K562 (cell line): ENCODE results near the gene CNOT6L.

Experiments
- RBFOX2 ChIP-seq: fragments of 200-400 bp; formaldehyde crosslinking; IDR thresholded peaks from 2 replicates; pipeline ENCODE4 v1.6.1; 2017; ENCODE audit warnings: low read depth, mild to moderate bottlenecking, low read length, moderate library complexity
- TF ChIP-seq, protein P1 (sequence below): sonication (generic); formaldehyde crosslinking; IDR thresholded peaks from 2 replicates; pipeline ENCODE4 v1.8.1; 2022; ENCODE audit warnings: missing genetic modification reagents
- TF ChIP-seq, protein P2 (sequence below): fragments of 250-450 bp; sonication (Bioruptor Pico); IDR thresholded peaks from 2 replicates; pipeline ENCODE4 v1.4.0; 2020; ENCODE audit warnings: mild to moderate bottlenecking, moderate library complexity
- TF ChIP-seq, protein P3 (sequence below): sonication (generic); formaldehyde crosslinking; IDR thresholded peaks from 2 replicates; pipeline ENCODE4 v1.8.1; 2023; ENCODE audit warnings: mild to moderate bottlenecking, missing genetic modification reagents

DNA sequence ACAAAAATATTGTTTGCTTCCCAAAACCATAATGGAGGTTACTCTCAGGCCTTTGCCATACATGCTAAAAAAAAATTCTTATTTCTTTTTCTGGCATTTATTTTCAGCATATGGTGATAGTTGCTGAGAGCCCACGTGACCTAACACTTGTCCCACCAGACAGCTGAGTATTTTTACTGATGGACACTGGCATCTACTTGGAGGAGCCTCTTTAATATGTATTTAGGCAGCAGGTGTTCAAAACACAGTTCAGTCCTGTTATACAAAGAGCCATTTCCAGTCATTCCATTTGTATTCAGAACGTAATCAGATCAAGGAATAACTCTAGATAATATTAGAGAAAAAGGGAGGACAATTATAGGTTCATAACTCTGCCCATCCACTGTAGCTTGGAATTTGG is 118.0 kb downstream of the CNOT6L start:
- TF ChIP-seq, protein P1, sequence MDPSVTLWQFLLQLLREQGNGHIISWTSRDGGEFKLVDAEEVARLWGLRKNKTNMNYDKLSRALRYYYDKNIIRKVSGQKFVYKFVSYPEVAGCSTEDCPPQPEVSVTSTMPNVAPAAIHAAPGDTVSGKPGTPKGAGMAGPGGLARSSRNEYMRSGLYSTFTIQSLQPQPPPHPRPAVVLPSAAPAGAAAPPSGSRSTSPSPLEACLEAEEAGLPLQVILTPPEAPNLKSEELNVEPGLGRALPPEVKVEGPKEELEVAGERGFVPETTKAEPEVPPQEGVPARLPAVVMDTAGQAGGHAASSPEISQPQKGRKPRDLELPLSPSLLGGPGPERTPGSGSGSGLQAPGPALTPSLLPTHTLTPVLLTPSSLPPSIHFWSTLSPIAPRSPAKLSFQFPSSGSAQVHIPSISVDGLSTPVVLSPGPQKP: no peak
- TF ChIP-seq, protein P2, sequence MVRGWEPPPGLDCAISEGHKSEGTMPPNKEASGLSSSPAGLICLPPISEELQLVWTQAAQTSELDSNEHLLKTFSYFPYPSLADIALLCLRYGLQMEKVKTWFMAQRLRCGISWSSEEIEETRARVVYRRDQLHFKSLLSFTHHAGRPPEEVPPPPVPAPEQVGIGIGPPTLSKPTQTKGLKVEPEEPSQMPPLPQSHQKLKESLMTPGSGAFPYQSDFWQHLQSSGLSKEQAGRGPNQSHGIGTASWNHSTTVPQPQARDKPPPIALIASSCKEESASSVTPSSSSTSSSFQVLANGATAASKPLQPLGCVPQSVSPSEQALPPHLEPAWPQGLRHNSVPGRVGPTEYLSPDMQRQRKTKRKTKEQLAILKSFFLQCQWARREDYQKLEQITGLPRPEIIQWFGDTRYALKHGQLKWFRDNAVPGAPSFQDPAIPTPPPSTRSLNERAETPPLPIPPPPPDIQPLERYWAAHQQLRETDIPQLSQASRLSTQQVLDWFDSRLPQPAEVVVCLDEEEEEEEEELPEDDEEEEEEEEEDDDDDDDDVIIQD (CRISPR knock-in tag): no peak
- TF ChIP-seq, protein P3, sequence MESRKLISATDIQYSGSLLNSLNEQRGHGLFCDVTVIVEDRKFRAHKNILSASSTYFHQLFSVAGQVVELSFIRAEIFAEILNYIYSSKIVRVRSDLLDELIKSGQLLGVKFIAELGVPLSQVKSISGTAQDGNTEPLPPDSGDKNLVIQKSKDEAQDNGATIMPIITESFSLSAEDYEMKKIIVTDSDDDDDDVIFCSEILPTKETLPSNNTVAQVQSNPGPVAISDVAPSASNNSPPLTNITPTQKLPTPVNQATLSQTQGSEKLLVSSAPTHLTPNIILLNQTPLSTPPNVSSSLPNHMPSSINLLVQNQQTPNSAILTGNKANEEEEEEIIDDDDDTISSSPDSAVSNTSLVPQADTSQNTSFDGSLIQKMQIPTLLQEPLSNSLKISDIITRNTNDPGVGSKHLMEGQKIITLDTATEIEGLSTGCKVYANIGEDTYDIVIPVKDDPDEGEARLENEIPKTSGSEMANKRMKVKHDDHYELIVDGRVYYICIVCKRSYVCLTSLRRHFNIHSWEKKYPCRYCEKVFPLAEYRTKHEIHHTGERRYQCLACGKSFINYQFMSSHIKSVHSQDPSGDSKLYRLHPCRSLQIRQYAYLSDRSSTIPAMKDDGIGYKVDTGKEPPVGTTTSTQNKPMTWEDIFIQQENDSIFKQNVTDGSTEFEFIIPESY: no peak
- TF ChIP-seq RBFOX2: no peak
